Tongue (tissue), 2 donors: ENCODE measurements around the gene MARCHF9. TPM values are rescaled to one million over a fixed set of nuclear protein-coding genes. Genes with fewer than 3 reads are reported as not detected.

Experiments used
- DNase-seq: peaks from one replicate; pipeline ENCODE4 v3.0.0-alpha.2; 2015
- total RNA-seq: library from RNA; depleted of rRNA; stranded (reverse); fragments of >200 nt; gene quantifications from one replicate; pipeline ENCODE4 v1.2.3, GENCODE V29; 2014

MARCHF9 gene
- total RNA-seq, 1 donor from 2014 or later = 9.2 TPM

GRCh38 chr12:57737467-57738460 lies 17.1 kb upstream of the MARCHF9 start:
- DNase-seq = peak; percentile 66

DNA sequence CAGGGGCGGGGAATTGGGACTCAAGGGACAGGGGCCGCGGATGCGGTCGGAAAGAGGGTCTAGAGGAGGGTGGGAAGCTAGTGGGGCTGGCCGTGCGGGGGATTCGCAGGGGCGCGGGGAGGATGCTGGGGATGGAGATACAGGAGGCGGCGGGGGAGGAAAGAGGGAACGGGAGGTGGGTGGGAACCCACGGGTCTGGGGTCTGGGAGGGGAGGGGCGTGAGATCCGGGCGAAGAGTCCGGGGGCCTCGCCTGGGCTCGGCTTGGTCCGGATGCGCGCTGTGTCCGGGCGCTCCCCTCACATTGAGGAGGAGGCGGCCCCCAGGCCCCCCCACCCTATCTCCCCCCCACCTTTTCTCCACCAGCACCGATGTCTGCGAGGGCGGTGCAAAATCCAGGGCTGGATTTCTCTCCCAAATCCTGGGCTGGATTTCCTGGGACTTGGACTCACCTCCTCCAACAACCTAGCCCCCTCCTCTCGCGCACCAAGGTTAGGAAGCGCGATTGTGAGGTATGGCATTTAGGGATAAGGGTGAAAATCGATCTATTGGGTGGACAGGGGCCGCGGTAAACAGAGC lies 16.2 kb upstream of the MARCHF9 start, which contains the start of gene AGAP2:
Gene AGAP2 (minus strand): TSS at position 82 of the 577 bp plus-strand sequence. CDS start 496 bp downstream, outside the sequence.
- peak; percentile 73 for DNase-seq

- DNase-seq = no peak
These were observed 15.5 kb upstream of the MARCHF9 start for GRCh38 chr12:57739387-57739786.

GRCh38 chr12:57739914-57740538 lies 14.9 kb upstream of the MARCHF9 start:
- no peak for DNase-seq

DNA sequence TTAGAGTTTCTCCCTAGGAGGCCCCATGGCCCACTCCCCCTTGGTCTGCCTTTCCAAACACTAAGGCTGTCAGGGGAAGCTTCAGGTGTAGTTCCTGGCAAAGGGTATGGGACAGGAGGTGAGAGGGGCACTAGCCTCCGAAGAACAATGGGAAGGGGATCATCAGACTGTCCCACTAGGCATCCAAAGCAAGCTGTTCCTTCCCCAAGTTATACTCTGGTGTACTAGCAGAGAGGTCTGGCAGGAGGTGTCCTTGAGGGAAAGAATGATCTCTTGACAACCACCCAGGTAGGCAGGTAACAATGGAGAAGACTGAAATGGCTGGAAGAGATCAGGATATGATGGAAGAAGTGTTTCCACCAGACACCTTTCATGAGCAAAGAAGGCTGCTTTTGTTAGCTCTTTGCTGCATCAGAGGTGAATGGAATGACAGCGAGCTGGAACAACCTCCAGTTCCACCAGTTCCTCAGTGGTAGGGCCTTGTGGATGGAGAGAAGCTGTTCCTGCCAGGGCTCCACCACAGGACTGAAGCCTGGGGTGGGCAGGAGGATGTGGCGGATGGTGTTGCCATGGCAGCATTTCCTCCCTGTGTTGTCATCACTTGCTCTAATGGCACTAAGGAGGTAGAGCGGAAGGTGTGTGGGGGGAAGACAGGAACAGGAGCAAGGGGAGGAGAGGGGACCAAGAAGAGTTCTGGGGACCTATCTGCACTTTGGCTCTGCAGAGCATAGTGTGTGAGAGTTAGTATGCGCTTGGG lies 14.1 kb upstream of the MARCHF9 start:
- DNase-seq = no peak

DNA sequence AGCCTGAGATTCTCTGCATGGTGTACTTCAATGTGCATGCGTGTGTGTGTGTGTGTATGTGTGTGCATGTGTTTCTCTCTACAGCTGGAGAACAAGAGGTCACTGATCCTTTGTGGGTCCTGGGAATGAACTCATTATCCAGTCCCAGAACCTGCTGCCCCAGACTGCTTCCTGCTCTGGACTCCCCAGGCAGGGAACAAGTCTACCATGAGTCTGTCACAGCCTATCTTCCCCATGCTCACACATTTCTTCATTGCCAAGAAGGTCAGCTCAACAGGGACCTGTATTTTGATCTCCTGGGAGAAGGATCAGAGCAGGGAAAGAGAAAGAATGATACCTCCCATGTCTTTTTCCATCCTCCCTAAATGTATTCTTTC lies 13.5 kb upstream of the MARCHF9 start:
- DNase-seq = no peak

DNA sequence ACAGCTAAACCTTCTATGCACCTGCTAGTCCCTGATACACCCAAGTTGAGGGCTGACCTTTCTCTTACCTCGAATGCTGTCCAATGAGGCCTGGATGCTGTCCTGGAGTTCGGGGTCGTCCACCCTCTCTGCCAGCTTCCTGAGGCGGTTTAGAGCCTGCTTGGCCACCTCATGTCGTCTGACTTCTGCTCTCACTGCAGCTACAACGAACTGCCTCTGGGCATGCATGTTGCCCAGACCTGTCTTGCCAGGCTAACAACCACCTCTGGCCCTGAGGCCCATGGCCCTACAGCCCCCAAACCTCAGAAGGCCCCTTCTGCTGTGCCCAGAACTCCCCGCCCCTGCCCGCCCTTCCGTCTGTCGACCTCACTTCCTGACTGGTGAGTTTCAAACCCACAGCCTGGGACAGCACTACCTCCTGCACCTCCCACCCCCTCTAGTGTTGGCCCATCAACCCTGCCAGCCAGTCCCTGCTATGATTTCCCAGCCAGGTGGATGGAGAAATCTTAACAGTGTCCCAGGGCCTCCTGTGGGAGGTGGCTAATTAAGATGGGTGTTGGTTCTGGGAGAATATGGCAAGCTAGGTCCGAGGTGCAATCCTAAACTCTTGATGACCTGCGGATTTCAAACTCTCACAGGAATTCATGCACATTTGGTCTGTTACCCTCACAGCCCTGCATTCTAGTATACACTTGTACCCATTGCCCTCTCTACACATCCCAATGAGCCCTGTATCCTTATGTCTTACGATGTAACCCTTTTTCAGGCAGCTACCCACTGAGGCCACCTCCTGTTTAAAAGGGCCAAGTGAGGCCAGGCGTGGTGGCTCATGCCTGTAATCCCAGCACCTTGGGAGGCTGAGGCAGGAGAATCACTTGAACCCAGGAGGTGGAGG lies 12.8 kb upstream of the MARCHF9 start:
- no peak for DNase-seq

DNA sequence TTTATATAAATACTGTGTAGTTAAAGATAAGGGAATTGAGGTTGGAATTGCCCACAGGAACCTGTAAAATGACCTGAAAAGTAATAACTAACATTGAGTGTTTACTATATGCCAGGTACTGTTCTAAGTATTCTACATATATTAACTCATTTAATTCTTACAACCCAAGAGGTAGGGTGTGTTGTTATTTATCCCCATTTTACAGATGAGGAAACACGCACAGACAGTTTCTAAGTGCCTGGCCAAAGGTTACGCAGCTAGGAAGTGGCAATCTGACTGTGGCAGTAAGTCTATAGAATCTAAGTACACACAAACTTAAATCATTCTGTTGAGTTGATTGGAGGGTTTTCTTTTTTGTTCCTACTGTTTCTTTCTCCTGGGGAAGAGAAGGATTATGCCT lies 11.1 kb upstream of the MARCHF9 start:
- DNase-seq = no peak

DNA sequence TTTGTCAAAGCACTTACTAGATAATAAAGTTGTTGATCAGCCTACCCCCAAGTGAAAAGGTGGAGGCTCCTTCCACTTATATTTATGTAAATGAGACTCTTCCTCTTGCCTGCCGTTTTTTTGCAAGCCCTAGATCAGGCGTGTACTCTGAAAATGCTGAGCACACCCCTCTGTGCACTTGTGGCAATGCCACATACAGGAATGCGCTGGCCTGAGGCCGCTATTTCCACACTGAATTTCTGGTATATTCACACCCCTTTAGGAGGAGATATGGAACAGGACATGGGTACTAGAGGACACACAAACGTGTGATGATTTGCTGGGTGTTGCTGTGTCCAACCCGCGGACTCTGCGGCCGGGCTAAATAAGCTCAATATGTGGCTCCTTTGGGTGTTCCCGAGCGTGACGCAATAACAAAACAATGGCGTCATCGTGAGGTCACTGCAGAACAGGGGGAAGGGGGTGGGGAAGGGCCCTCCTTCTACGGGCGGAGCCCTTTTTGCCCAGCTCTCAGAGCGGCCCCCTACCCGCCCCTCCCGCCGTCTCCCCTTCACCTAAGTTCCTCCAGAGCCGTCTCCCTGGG lies 10.6 kb upstream of the MARCHF9 start:
- no peak for DNase-seq

GRCh38 chr12:57744777-57745484 lies 10.0 kb upstream of the MARCHF9 start, which contains the start of gene TSPAN31:
TSS of gene TSPAN31 (plus strand) at chr12:57745039. CDS start at chr12:57745155, 116 bp downstream.
- peak; percentile 99 for DNase-seq

- DNase-seq = no peak
These were observed 9.4 kb upstream of the MARCHF9 start for GRCh38 chr12:57745485-57745881.

DNA sequence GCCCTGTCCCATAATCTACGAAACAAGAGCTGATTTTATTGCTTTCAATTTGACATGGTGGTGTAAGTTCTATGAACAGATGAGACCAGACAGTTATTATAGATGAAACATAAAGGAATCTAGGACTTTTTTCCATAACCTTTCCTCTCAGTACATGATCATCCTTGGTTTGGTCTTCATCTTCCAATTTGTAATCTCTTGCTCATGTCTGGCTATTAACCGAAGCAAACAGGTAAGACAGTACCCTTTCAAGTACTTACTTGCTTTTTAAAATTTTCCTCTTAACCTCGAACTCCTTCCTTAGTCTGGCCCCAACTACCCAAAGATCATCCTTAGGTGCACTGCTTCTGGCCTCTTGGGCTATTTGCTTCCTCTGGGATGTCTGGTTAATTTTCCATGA lies 8.9 kb upstream of the MARCHF9 start:
- DNase-seq = no peak

- DNase-seq = no peak
These were observed 5.8 kb upstream of the MARCHF9 start for GRCh38 chr12:57749061-57749460.

- DNase-seq = no peak
These were observed 4.1 kb upstream of the MARCHF9 start for GRCh38 chr12:57750561-57751431.

DNA sequence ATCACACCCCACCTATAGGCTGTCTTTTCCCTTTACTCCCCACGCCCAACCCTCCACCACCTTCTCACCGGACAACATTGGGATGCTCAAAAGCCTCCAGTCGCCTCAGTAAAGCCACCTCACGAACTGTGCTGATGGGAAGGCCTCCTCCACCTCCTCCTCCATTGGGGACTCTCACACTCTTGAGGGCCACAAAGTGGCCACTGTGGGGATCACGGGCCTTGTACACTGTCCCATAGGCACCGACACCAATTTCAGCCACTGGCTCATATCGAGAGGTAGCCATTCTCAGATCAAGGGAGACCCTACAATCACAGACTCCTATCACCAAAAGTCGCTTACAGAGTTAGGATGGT lies 3.5 kb upstream of the MARCHF9 start:
- no peak for DNase-seq

DNA sequence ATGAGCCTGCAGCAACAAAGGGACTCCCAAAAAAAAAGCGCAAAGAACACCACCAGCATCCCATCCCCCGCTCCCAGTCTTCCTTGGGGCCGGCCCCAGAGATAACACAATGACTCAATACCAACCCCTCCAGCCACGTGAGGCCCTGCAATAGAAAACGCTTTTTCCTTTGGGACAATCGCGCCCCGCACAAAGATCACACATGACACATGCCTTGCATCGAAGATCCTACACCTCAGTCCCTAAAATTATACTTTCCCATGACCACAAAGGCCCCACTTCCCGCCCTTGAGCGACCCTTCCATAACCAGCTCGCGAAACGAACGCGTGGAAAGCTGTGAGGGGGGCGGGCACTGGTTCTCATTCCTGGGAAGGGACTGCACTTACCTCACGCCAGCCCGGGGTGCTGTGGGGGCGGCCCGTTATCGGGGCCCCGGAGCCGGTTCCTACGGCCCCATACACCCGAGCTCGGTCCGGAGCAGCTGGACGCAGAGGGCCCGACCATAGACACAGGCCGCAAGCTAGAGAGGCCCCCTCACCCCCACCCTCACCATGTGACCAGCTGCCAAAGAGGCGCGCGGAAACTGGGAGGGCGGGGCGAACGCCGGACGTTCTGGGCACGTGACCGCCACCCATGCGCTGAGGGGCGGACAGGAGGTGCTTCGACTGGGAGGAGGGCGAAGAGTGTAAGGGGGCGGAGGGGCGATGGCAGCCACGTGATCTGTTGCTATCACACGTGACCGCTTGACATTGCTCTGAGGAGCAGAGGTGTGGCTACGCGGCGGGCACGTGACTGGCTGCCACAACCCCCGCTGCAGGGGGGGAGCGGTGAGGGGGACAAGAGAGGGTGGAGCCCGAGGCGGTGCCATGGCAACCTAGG lies 2.9 kb upstream of the MARCHF9 start, which contains the start of gene CDK4:
Gene CDK4 (minus strand): TSS at position 523 of the 880 bp plus-strand sequence. CDS start 593 bp downstream, outside the sequence.
- DNase-seq = peak; percentile 99

DNA sequence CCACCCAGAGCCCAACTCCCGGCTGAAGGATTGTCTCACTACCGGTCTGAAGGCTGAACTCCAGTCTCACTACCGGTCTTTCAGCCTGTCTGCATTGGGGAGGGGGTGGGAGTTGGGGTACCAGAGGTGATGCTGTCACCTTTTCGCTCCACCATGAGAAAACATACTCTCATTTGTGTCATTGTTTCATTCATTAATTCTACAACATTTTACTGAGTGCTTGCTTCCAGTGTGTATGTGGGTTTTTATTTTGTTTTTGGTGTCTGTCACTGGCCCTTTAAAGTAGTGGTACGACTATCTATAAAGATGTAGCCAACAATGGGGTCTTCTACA lies 2.3 kb upstream of the MARCHF9 start:
- DNase-seq = no peak

DNA sequence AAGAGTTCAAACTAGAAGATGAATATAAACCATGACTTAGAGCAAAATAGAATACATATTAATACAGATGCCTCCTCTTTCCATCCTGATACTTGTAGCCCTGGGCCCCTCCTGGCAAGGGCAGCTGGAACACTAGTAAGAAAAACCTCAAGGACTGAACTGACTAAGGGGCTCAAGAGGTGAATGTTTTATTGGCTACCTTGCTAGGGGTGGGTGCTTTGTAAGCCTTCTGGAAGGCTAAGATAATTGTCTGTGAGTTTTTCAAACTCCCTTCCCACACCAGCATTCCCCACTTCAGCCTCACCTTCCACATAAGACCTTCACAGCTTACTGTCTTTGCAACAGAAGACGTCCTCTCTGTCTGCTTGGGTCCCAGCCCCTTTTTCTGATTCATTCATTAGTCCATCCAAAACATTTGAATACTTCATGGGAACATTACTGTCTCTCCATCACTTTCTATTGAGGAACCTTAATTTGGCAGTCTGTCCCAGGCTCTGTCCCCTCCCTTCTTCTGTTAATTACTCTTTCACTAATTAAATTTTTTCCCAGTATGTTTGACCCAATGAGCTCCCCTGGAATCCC lies 1.1 kb upstream of the MARCHF9 start:
- no peak for DNase-seq
